Epithelial cell of proximal tubule (primary cell): ENCODE results near the gene COPZ1. TPM values are rescaled to one million over a fixed set of nuclear protein-coding genes. Genes with fewer than 3 reads are reported as not detected.
A peak's percentile ranks its signal among the peaks of the same experiment; 100 is the strongest.

ENCODE experiments used
- DNase-seq: peaks from one replicate; pipeline ENCODE4 v3.0.0-alpha.2; 2011; ENCODE audit warnings: low read depth
- H3K4me3 ChIP-seq: 2 replicates; pipeline ENCODE4 v1.5.1; 2011; ENCODE audit warnings: low read depth, mild to moderate bottlenecking, low read length
- CTCF ChIP-seq: conservative IDR thresholded peaks from 2 replicates; pipeline ENCODE4 v1.5.1; 2012; ENCODE audit warnings: low read depth, mild to moderate bottlenecking, low read length
- total RNA-seq: library from RNA; depleted of rRNA; stranded (reverse); fragments of >200 nt; gene quantifications from 2 replicates; pipeline ENCODE4 v1.2.3, GENCODE V29; 2015

Gene COPZ1
- total RNA-seq, 1 donor from 2014 or later, result 144 TPM

- DNase-seq, result no peak
- peak; percentile 26 for TF ChIP-seq CTCF
- peak overlapping the region; percentile 40 for H3K4me3 ChIP-seq
These were observed 66.0 kb downstream of the COPZ1 start for GRCh38 chr12:54390668-54391551.

- DNase-seq, result no peak
- TF ChIP-seq CTCF, result no peak
- H3K4me3 ChIP-seq, result no peak overlapping the region
These were observed 67.7 kb downstream of the COPZ1 start for GRCh38 chr12:54392485-54393206.

DNA sequence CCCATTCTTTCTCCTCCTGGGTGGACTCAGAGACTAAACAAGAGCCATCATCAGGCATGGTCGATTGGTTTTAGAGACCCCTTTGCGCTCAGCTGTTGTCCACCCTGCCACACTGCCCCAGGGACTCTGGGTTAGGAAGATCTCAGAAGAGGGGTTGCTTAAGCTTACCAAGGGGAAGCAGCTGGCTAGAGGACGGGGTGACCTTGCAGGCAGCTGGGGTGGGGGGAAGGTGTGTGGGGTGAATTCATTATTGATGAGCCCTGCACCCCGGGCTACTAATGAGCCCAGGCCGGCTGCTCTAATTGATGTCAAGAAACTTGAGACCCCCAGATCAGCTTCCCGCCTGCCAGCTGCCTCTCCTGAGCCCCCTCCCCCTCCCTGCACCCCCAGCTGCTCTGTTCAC, 68.3 kb downstream of the COPZ1 start:
- no peak for DNase-seq
- no peak overlapping the region for H3K4me3 ChIP-seq
- no peak for TF ChIP-seq CTCF

DNA sequence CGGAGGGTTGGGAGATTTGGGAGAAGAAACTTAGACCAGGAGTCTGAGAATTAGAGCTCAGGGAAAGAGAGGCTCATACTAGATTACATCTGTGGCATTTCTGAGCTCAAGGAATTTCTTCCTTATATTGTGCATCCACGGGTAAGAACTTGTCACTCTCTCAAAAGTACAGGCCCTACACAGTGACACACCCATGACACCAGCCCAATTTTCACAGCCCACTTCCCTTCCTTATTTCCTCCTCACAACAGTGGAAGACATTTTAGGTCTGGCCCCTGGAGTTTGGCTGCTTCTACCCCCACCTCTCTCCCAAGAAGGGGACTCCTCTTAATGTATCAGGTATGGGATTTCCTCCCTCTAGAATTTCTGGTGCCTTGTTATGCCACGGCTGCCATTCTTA, 68.8 kb downstream of the COPZ1 start:
- DNase-seq, result no peak
- H3K4me3 ChIP-seq, result no peak overlapping the region
- TF ChIP-seq CTCF, result no peak

- peak; percentile 79 for TF ChIP-seq CTCF
- DNase-seq, result no peak
- H3K4me3 ChIP-seq, result no peak overlapping the region
These were observed 69.4 kb downstream of the COPZ1 start for GRCh38 chr12:54394281-54394719.

DNA sequence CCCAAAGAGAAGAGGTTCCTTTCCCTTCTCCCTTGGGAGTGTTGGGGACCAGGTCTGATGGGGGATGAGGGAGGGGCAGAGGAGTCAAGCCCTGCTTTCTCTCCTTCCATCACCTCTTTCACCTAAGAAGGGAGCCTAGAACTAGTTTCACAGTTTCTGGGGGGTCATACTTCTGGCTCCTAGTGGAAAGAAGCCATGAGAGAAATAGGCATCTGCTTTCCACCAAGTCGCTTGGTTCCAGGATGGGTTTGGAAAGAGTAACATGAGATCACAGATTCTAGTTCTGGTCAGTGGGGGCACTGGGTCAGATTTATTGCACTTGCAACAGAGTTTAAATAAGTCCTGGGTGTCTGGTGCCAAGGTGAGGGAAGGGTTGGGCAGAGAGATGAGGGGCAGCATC, 70.1 kb downstream of the COPZ1 start:
- no peak for DNase-seq
- H3K4me3 ChIP-seq, result no peak overlapping the region
- TF ChIP-seq CTCF, result no peak
